SK-N-SH (cell line): ENCODE results near the gene CPVL. TPM values are rescaled to one million over a fixed set of nuclear protein-coding genes. Genes with fewer than 3 reads are reported as not detected.
A peak's percentile ranks its signal among the peaks of the same experiment; 100 is the strongest.

Source experiments
- CTCF ChIA-PET: fragments of 300-600, 350-600 bp; formaldehyde crosslinking; extraction: SDS; loops from one replicate; lab custom pipeline; 2021; lab: Yijun Ruan, JAX
- POLR2A ChIA-PET: fragments of 350-600 bp; sonication (Branson Sonifier 250); formaldehyde crosslinking; extraction: SDS; loops from one replicate; lab custom pipeline; 2020; ENCODE audit warnings: antibody characterized with exemption, inconsistent platforms; lab: Yijun Ruan, JAX
- DNase-seq: peaks from one replicate; pipeline ENCODE4 v3.0.0; 2012
- H2AFZ ChIP-seq: fragments of 200-600 bp; sonication (generic); 2 replicates; pipeline ENCODE4 v1.8.1; 2016; ENCODE audit warnings: antibody characterized with exemption, mild to moderate bottlenecking, low read depth
- H3F3A ChIP-seq: fragments of 200-600 bp; sonication (generic); replicated peaks from 2 replicates; pipeline ENCODE3; 2016; ENCODE audit warnings: antibody characterized with exemption, mild to moderate bottlenecking; ENCODE audit not compliant: insufficient read depth
- H3K27ac ChIP-seq, 2 experiments: fragments of 200-500 bp in 1 of 2; fragments of 200-600 bp in 1 of 2; sonication (Bioruptor generic) in 1 of 2; sonication (generic), shearing (Covaris generic) in 1 of 2; 2 replicates each; pipeline versions ENCODE4 v1.5.1 to v1.6.1; 2014 to 2016; ENCODE audit warnings: low read depth in 2 of 2, inconsistent platforms in 1 of 2, low read length in 1 of 2, mild to moderate bottlenecking in 1 of 2, mixed read lengths in 1 of 2
- H3K27me3 ChIP-seq: fragments of 200-600 bp; sonication (generic), shearing (Covaris generic); 2 replicates; pipeline ENCODE4 v1.6.1; 2016; ENCODE audit warnings: mixed run types; ENCODE audit not compliant: insufficient read depth
- H3K36me3 ChIP-seq, 2 experiments: fragments of 200-500 bp in 1 of 2; fragments of 200-600 bp in 1 of 2; sonication (Bioruptor generic) in 1 of 2; sonication (generic) in 1 of 2; replicated peaks in 1 of 2; 2 replicates each; pipeline versions ENCODE3 to v1.5.1; 2014 to 2016; ENCODE audit warnings: low read length in 1 of 2, mild to moderate bottlenecking in 1 of 2; ENCODE audit not compliant: insufficient read depth in 2 of 2, control insufficient read depth in 1 of 2
- H3K4me1 ChIP-seq, 2 experiments: fragments of 200-500 bp in 1 of 2; fragments of 200-600 bp in 1 of 2; sonication (Bioruptor generic) in 1 of 2; sonication (generic), shearing (Covaris generic) in 1 of 2; 2 replicates each; pipeline versions ENCODE4 v1.5.1 to v1.6.1; 2014 to 2016; ENCODE audit warnings: low read depth in 1 of 2, low read length in 1 of 2, mixed run types in 1 of 2; ENCODE audit not compliant: insufficient read depth in 2 of 2, control insufficient read depth in 1 of 2
- H3K4me2 ChIP-seq: fragments of 200-600 bp; sonication (generic), shearing (Covaris generic); 2 replicates; pipeline ENCODE4 v1.6.1; 2017; ENCODE audit warnings: mixed run types
- H3K4me3 ChIP-seq, 2 experiments: fragments of 200-500 bp in 1 of 2; fragments of 200-600 bp in 1 of 2; sonication (Bioruptor generic) in 1 of 2; sonication (generic), shearing (Covaris generic) in 1 of 2; 2 replicates each; pipeline versions ENCODE4 v1.5.1 to v1.8.1; 2014 to 2016; ENCODE audit warnings: low read depth in 2 of 2, inconsistent platforms in 1 of 2, low read length in 1 of 2, mild to moderate bottlenecking in 1 of 2, mixed read lengths in 1 of 2, moderate library complexity in 1 of 2
- H3K79me2 ChIP-seq: fragments of 200-600 bp; sonication (generic); 2 replicates; pipeline ENCODE4 v1.8.1; 2017; ENCODE audit warnings: mild to moderate bottlenecking; ENCODE audit not compliant: insufficient read depth
- H3K9ac ChIP-seq: fragments of 200-600 bp; sonication (generic); 2 replicates; pipeline ENCODE4 v1.6.1; 2017; ENCODE audit warnings: mixed run types
- H3K9me2 ChIP-seq: fragments of 200-600 bp; sonication (generic); 2 replicates; pipeline ENCODE4 v1.6.1; 2017; ENCODE audit warnings: mixed run types
- H3K9me3 ChIP-seq: fragments of 200-600 bp; sonication (generic); 2 replicates; pipeline ENCODE4 v1.6.1; 2017; ENCODE audit warnings: mixed run types, mild to moderate bottlenecking, moderate library complexity
- H4K20me1 ChIP-seq: fragments of 200-600 bp; sonication (generic); 2 replicates; pipeline ENCODE4 v1.6.1; 2017; ENCODE audit warnings: mild to moderate bottlenecking, mixed run types; ENCODE audit not compliant: insufficient read depth
- CHD2 ChIP-seq: fragments of 150-350 bp; IDR thresholded peaks from 2 replicates; pipeline ENCODE4 v1.6.1; 2018; ENCODE audit warnings: low read length; ENCODE audit not compliant: partially characterized antibody
- ELF1 ChIP-seq: IDR thresholded peaks from 2 replicates; pipeline ENCODE4 v1.4.0; 2012
- EP300 ChIP-seq, 2 experiments: IDR thresholded peaks; 2 replicates each; pipeline versions ENCODE4 v1.4.0 to v1.6.1; 2012; ENCODE audit warnings: borderline replicate concordance in 1 of 2, low read depth in 1 of 2, low read length in 1 of 2
- FOXJ3 ChIP-seq: sonication (generic); formaldehyde crosslinking; IDR thresholded peaks from 2 replicates; pipeline ENCODE4 v1.5.1; 2020; ENCODE audit warnings: mild to moderate bottlenecking, missing genetic modification reagents
- FOXM1 ChIP-seq: IDR thresholded peaks from 2 replicates; pipeline ENCODE4 v1.4.0; 2012; ENCODE audit warnings: low read depth, mild to moderate bottlenecking
- GABPA ChIP-seq: IDR thresholded peaks from 2 replicates; pipeline ENCODE4 v1.4.0; 2012; ENCODE audit warnings: low read depth, mild to moderate bottlenecking
- GATA2 ChIP-seq: sonication (generic); formaldehyde crosslinking; IDR thresholded peaks from 2 replicates; pipeline ENCODE4 v1.5.0; 2020; ENCODE audit warnings: mild to moderate bottlenecking, missing genetic modification reagents
- JUND ChIP-seq: IDR thresholded peaks from 2 replicates; pipeline ENCODE4 v1.4.0; 2012
- MEF2A ChIP-seq: IDR thresholded peaks from 2 replicates; pipeline ENCODE4 v1.4.0; 2012; ENCODE audit warnings: low read depth, borderline replicate concordance
- NFIC ChIP-seq: IDR thresholded peaks from 2 replicates; pipeline ENCODE4 v1.4.0; 2012; ENCODE audit warnings: borderline replicate concordance
- NRF1 ChIP-seq: IDR thresholded peaks from 2 replicates; pipeline ENCODE4 v1.6.1; 2012; ENCODE audit warnings: low read depth, mild to moderate bottlenecking, low read length
- RAD21 ChIP-seq: IDR thresholded peaks from 2 replicates; pipeline ENCODE4 v1.6.1; 2012; ENCODE audit warnings: mild to moderate bottlenecking, low read length
- RCOR1 ChIP-seq: fragments of 150-350 bp; IDR thresholded peaks from 2 replicates; pipeline ENCODE4 v1.6.1; 2017; ENCODE audit warnings: antibody characterized with exemption, low read length
- RFX5 ChIP-seq: IDR thresholded peaks from 2 replicates; pipeline ENCODE4 v1.6.1; 2012; ENCODE audit warnings: mild to moderate bottlenecking, improper control_type of control experiment, low read length
- RXRA ChIP-seq: IDR thresholded peaks from 2 replicates; pipeline ENCODE4 v1.4.0; 2012; ENCODE audit warnings: low read depth, mild to moderate bottlenecking, borderline replicate concordance
- SIN3A ChIP-seq: IDR thresholded peaks from 2 replicates; pipeline ENCODE4 v1.6.1; 2012; ENCODE audit warnings: low read depth, mild to moderate bottlenecking, low read length, moderate library complexity, borderline replicate concordance
- SMC3 ChIP-seq: IDR thresholded peaks from 2 replicates; pipeline ENCODE4 v1.6.1; 2012; ENCODE audit warnings: low read depth, low read length, improper control_type of control experiment
- TEAD4 ChIP-seq: IDR thresholded peaks from 2 replicates; pipeline ENCODE4 v1.4.0; 2012; ENCODE audit warnings: mild to moderate bottlenecking, borderline replicate concordance; ENCODE audit not compliant: insufficient read depth
- YY1 ChIP-seq: IDR thresholded peaks from 2 replicates; pipeline ENCODE4 v1.4.0; 2012; ENCODE audit warnings: low read depth, mild to moderate bottlenecking
- WGBS: methylation state at CpG from one replicate; pipeline ENCODE4 v1.1.6; 2017; ENCODE audit warnings: low lambda C conversion rate; 5-methylcytosine and 5-hydroxymethylcytosine counted together
- polyA plus RNA-seq, 3 experiments: library from polyadenylated mRNA; depleted of rRNA; stranded (reverse); fragments of >200 nt; gene quantifications; 2 replicates each; pipeline ENCODE4 v1.2.3, GENCODE V29; 2012
- TF ChIP-seq, protein P1 (sequence below): fragments of 200-600 bp; sonication (generic); IDR thresholded peaks from 2 replicates; pipeline ENCODE4 v1.6.1; 2017; ENCODE audit warnings: antibody characterized with exemption, mild to moderate bottlenecking, moderate library complexity
- TF ChIP-seq, protein P2 (sequence below): IDR thresholded peaks from 2 replicates; pipeline ENCODE4 v1.4.0; 2012; ENCODE audit warnings: low read depth
- TF ChIP-seq, protein P3 (sequence below): IDR thresholded peaks from 2 replicates; pipeline ENCODE4; 2012

Gene CPVL
- polyA plus RNA-seq, 1 of the 3 experiments (the other 2 are of a cell fraction) = not detected

DNA sequence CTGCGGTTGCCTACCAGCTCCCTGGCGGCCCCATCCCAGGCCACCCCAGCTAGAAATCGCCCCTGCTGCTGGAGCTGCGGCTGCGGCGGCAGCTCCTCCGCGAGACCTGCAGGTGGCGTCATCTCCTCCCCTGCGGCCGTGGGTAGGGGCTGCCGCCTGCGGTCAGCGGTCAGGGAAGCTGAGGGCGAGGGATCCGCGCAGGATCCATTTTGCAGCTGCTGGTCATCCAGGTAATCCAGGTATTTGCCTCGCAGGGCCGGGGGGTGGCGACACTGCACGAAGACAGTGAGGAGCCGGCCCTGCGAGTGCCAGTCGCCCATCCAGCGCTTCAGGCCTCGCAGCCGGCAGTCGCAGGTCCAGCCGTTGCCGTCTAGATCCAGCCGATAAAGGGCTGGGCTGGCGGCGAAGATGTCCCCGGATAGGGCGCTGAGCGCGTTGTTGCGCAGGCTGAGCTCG lies 189.7 kb downstream of the CPVL start:
- DNase-seq = peak; percentile 95
- Histone ChIP-seq H3K27ac (peak overlapping the region in 1 of 2 experiments; percentile 100; a peak in 2 of 4 replicates), H3K9me3 (no peaks in the 10 kb centered on the region), H3K9me2 (no peaks in the 10 kb centered on the region), H3K27me3 (peaks cover 42% of the 10 kb centered on the region), H3F3A (peaks cover 19% of the 10 kb centered on the region), H2AFZ (peak overlapping the region; percentile 9; the same call in 1 of the 2 replicates), H3K36me3 (no peaks in the 10 kb centered on the region), H4K20me1 (no peaks in the 10 kb centered on the region), H3K4me3 (peak overlapping the region; percentile 52 to 59), H3K79me2 (no peaks in the 10 kb centered on the region), H3K4me2 (peak overlapping the region; percentile 86), H3K4me1 (peaks cover 11 to 63% of the 10 kb centered on the region in 2 experiments), H3K9ac (no peak overlapping the region)
- CTCF ChIA-PET = interaction anchor here (0.6 to 37.1 kb wide), 71 partner anchors 12 to 656 kb away, joined by 3 to 1040 read pairs (median 5); partner anchors contain the start of gene CPVL
- TF ChIP-seq SIN3A (no peak), GATA2 (CRISPR knock-in tag) (peak; percentile 98), MEF2A (no peak), FOXM1 (no peak), RXRA (no peak), RAD21 (peak; percentile 64), RCOR1 (no peak), NFIC (no peak), EP300 (IDR thresholded peaks at IDR 0.05; ENCODE audit: borderline replicate concordance in 1 of 2, low read depth in 1 of 2, low read length in 1 of 2) (peak in 1 of 2 experiments; percentile 46; a peak in 1 of 4 replicates), YY1 (no peak), ELF1 (no peak), CHD2 (peak; percentile 25), SMC3 (peak; percentile 62), RFX5 (no peak), TEAD4 (peak; percentile 34; the same call in 1 of the 2 replicates), GABPA (no peak), FOXJ3 (CRISPR knock-in tag) (peak; percentile 85), NRF1 (peak; percentile 39; the same call in 1 of the 2 replicates), JUND (no peak)
- TF ChIP-seq, protein P1, sequence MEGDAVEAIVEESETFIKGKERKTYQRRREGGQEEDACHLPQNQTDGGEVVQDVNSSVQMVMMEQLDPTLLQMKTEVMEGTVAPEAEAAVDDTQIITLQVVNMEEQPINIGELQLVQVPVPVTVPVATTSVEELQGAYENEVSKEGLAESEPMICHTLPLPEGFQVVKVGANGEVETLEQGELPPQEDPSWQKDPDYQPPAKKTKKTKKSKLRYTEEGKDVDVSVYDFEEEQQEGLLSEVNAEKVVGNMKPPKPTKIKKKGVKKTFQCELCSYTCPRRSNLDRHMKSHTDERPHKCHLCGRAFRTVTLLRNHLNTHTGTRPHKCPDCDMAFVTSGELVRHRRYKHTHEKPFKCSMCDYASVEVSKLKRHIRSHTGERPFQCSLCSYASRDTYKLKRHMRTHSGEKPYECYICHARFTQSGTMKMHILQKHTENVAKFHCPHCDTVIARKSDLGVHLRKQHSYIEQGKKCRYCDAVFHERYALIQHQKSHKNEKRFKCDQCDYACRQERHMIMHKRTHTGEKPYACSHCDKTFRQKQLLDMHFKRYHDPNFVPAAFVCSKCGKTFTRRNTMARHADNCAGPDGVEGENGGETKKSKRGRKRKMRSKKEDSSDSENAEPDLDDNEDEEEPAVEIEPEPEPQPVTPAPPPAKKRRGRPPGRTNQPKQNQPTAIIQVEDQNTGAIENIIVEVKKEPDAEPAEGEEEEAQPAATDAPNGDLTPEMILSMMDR = peak; percentile 75
- TF ChIP-seq, protein P2, sequence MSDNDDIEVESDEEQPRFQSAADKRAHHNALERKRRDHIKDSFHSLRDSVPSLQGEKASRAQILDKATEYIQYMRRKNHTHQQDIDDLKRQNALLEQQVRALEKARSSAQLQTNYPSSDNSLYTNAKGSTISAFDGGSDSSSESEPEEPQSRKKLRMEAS = no peak
- TF ChIP-seq, protein P3, sequence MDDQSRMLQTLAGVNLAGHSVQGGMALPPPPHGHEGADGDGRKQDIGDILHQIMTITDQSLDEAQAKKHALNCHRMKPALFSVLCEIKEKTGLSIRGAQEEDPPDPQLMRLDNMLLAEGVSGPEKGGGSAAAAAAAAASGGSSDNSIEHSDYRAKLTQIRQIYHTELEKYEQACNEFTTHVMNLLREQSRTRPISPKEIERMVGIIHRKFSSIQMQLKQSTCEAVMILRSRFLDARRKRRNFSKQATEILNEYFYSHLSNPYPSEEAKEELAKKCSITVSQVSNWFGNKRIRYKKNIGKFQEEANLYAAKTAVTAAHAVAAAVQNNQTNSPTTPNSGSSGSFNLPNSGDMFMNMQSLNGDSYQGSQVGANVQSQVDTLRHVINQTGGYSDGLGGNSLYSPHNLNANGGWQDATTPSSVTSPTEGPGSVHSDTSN = no peak
- 2% methylated on average over 10 of the region's 39 CpGs for WGBS
- POLR2A ChIA-PET = interaction anchor here (0.6 to 3.7 kb wide), 9 partner anchors 11 to 389 kb away, joined by 3 to 62 read pairs (median 5); no protein-coding TSS in a partner anchor
